Activated B cell treated with CpG ODN at 0.5 μM for 24 hours (primary cell): Measurements from ENCODE around the gene ZWILCH. TPM values are rescaled to one million over a fixed set of nuclear protein-coding genes. Genes with fewer than 3 reads are reported as not detected.

ENCODE experiments used
- ATAC-seq: fragments of 200-7000 bp; cut with Tn5 transposase; one replicate; pipeline ENCODE4 v1.10.0; 2021; ENCODE audit warnings: low read depth, mild to moderate bottlenecking, moderate library complexity
- CTCF ChIA-PET: fragments of 350-600 bp; sonication (Branson Sonifier 250); formaldehyde crosslinking; loops from one replicate; lab custom pipeline; 2021; ENCODE audit warnings: antibody characterized with exemption; lab: Charles Lee
- POLR2A ChIA-PET: fragments of 350-600 bp; sonication (Branson Sonifier 250); formaldehyde crosslinking; loops from one replicate; lab custom pipeline; 2021; ENCODE audit warnings: antibody characterized with exemption; lab: Charles Lee
- DNase-seq: peaks from one replicate; pipeline ENCODE4 v3.0.0; 2022
- H3K27ac Mint-ChIP-seq: one replicate; pipeline ENCODE4 v1.8.0; 2020; ENCODE audit warnings: mixed read lengths
- H3K27me3 Mint-ChIP-seq: one replicate; pipeline ENCODE4 v1.8.0; 2021; ENCODE audit warnings: mixed read lengths
- H3K36me3 Mint-ChIP-seq: one replicate; pipeline ENCODE4 v1.8.0; 2021; ENCODE audit warnings: low read depth, mixed read lengths
- H3K4me1 Mint-ChIP-seq: one replicate; pipeline ENCODE4 v1.8.0; 2021; ENCODE audit warnings: mixed read lengths
- H3K4me3 Mint-ChIP-seq: one replicate; pipeline ENCODE4 v1.8.0; 2020; ENCODE audit warnings: mild to moderate bottlenecking, mixed read lengths
- H3K9me3 Mint-ChIP-seq: one replicate; pipeline ENCODE4 v1.8.0; 2020; ENCODE audit warnings: mixed read lengths
- intact Hi-C: fragments of 100-400 bp; cut with micrococcal nuclease; formaldehyde crosslinking; loops from one replicate; pipeline ENCODE4 v1.15.1; 2024
- total RNA-seq: library from RNA; stranded (reverse); gene quantifications from 2 replicates; pipeline ENCODE4 v1.2.3, GENCODE V29; 2022
- TF ChIP-seq, protein P1 (sequence below): fragments of 200-600 bp; IDR thresholded peaks from one replicate; pipeline ENCODE4 v1.8.0; 2022; ENCODE audit warnings: antibody characterized with exemption, mild to moderate bottlenecking

ZWILCH gene
- total RNA-seq, 1 donor from 2014 or later, result 13.7 TPM

DNA sequence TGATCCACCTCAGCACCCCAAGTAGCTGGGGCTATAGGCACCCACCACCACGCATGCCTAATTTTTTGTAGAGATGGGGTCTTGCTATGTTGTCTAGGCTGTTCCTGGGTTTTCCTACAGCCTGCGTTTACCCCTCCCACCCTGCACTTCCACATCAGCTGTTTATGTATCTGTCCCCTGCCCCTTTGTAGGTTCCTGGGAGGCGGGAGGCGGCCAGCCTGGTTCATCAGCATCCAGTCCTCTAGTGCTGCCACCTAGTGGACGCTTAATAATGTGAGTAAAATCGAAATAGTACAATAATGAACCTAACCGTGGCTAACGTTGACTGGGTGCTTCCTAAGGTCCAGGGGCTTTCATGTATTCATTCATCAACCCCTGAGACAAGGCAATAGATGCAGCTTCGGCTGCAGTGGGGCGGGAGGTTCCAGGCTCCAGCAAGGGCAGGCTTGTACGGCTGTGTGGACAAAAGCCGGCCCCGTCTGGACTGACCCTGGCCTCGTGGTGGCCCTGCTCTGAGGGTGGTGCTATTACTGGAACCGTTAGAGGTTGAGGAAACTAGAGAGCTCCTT, 61.9 kb downstream of the ZWILCH start:
- peak; percentile 64 for ATAC-seq
- Mint-ChIP-seq H3K36me3 (no peaks in the 10 kb centered on the region), H3K27ac (no peak overlapping the region), H3K9me3 (no peaks in the 10 kb centered on the region), H3K4me3 (no peak overlapping the region), H3K27me3 (no peaks in the 10 kb centered on the region), H3K4me1 (peaks cover 5% of the 10 kb centered on the region)
- peak; percentile 21 for DNase-seq
- POLR2A ChIA-PET, result interaction anchor here (0.7 to 1.2 kb wide), 3 partner anchors 62 to 1587 kb away, joined by 3 to 5 read pairs (median 4); partner anchors contain the start of gene ZWILCH
- intact Hi-C loops, result loop anchor here (2.0 kb wide), 1 partner anchor 1248 kb away; no protein-coding TSS in a partner anchor
- TF ChIP-seq, protein P1, sequence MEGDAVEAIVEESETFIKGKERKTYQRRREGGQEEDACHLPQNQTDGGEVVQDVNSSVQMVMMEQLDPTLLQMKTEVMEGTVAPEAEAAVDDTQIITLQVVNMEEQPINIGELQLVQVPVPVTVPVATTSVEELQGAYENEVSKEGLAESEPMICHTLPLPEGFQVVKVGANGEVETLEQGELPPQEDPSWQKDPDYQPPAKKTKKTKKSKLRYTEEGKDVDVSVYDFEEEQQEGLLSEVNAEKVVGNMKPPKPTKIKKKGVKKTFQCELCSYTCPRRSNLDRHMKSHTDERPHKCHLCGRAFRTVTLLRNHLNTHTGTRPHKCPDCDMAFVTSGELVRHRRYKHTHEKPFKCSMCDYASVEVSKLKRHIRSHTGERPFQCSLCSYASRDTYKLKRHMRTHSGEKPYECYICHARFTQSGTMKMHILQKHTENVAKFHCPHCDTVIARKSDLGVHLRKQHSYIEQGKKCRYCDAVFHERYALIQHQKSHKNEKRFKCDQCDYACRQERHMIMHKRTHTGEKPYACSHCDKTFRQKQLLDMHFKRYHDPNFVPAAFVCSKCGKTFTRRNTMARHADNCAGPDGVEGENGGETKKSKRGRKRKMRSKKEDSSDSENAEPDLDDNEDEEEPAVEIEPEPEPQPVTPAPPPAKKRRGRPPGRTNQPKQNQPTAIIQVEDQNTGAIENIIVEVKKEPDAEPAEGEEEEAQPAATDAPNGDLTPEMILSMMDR, result no peak
- CTCF ChIA-PET, result interaction anchor here (0.8 to 2.0 kb wide), 2 partner anchors 181 to 316 kb away, joined by 3 to 7 read pairs; partner anchors contain the start of gene MAP2K1

DNA sequence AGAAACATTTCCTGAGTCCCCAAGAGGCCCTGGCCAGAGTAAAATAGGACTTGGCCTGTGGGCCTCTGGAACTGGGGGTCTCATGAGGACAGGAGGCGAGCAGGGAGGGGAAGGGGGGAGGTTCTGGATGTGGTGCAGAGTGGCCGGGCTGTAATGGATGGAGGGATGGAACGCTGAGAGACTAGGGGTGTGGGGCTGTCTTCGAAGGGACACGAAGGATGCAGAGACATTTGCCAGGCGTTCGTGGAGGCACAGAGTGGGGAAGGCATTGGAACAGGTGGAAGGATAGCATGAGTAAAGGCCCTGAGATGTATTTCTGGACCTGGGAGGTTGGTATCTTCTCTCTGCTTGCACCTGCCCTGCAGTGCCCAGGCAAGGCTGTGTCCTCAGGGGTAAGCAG, 62.8 kb downstream of the ZWILCH start:
- Mint-ChIP-seq H3K9me3 (no peaks in the 10 kb centered on the region), H3K27ac (no peak overlapping the region), H3K27me3 (no peaks in the 10 kb centered on the region), H3K36me3 (no peaks in the 10 kb centered on the region), H3K4me1 (peaks cover 5% of the 10 kb centered on the region), H3K4me3 (no peak overlapping the region)
- DNase-seq, result no peak
- ChIA-PET POLR2A (no interaction called here), CTCF (no interaction called here)
- intact Hi-C loops, result loop anchor here (2.0 kb wide), 1 partner anchor 1249 kb away; no protein-coding TSS in a partner anchor
- ATAC-seq, result no peak
- TF ChIP-seq, protein P1, result no peak

DNA sequence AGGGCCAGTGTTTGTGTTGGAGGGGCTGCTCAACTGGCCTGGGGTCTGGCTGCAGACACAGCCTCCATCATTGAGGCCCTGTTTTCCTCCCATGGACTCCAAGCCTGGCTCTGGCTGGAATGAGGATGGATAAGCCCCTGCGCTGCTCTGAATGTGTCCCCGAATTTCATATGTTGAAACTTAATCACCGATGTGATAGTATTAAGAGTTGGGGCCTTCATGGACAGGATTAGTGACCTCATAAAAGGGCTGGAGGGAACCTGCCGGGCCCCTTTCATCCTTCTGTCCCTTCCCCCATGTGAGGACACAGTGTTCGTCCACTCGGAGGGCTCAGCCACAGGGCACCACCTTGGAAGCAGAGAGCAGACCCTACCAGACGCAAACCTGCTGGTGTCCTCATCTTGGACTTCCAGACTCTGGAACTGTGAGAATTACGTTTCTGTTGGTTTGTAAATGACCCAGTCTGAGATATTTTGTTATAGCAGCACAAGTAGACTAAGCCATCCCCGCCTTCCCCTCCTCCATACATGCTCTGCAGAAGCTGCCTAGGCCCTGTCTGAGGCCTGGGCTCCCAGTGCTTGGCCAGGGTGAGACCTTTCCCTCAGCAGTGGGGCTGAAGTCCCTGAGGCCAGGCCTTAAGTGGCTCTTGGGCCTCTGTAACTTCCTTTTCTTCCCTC, 64.5 kb downstream of the ZWILCH start:
- ChIA-PET CTCF (no interaction called here), POLR2A (no interaction called here)
- Mint-ChIP-seq H3K9me3 (no peaks in the 10 kb centered on the region), H3K36me3 (no peaks in the 10 kb centered on the region), H3K27ac (no peak overlapping the region), H3K27me3 (no peaks in the 10 kb centered on the region), H3K4me3 (no peak overlapping the region), H3K4me1 (peaks cover 11% of the 10 kb centered on the region)
- intact Hi-C loops, result no loop called here
- TF ChIP-seq, protein P1, result no peak
- no peak for DNase-seq
- no peak for ATAC-seq

DNA sequence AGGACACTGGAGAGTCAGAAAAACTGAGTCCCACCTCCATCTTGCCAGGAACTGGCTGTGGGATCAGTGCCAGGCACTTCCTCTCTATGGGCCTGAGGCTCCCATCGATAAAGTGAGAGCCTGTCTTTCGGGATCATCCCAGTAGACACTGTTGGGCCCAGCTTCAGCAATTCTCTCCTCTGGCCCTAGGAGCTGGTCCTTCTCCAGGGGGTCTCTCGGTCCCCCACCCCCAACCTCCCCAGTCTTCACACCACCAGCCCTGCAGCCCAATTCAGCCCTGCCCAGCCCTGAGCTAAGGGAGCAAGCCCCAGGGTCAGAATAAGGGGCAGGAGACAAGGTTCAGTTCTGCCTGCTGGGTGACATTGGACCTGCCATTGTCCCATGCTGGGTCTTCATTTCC, 65.2 kb downstream of the ZWILCH start:
- TF ChIP-seq, protein P1, result no peak
- Mint-ChIP-seq H3K4me3 (no peak overlapping the region), H3K27ac (no peak overlapping the region), H3K36me3 (no peaks in the 10 kb centered on the region), H3K9me3 (no peaks in the 10 kb centered on the region), H3K4me1 (peaks cover 11% of the 10 kb centered on the region), H3K27me3 (no peaks in the 10 kb centered on the region)
- DNase-seq, result no peak
- no peak for ATAC-seq
- POLR2A ChIA-PET, result no interaction called here
- CTCF ChIA-PET, result no interaction called here
- intact Hi-C loops, result no loop called here

DNA sequence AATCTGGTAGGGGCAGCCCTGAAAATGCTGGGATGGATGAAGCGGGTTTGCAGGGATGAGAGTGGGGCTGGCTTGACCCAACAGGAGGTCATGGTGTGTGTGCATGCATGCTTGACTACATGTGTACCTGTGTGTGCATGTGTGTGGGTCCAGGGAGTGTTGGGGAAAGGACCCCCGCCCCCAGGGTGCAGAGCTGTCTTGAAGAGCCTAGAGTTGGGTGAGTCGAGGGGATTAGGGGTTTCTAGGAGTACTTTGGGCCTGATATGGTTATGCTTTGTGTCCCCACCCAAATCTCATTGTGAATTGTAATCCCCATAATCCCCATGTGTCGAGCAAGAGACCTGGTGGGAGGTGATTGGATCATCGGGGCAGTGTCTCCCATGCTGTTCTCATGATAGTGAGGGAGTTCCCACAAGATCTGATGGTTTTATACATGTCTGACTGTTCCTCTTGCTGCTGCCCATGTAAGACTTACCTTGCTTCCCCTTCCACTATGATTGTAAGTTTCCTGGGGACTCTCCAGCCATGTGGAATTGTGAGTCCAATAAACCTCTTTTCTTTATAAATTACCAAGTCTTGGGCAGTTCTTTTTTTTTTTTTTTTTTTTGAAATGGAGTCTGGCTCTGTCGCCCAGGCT, 65.8 kb downstream of the ZWILCH start:
- intact Hi-C loops, result no loop called here
- Mint-ChIP-seq H3K9me3 (no peaks in the 10 kb centered on the region), H3K36me3 (no peaks in the 10 kb centered on the region), H3K27ac (no peak overlapping the region), H3K27me3 (no peaks in the 10 kb centered on the region), H3K4me1 (peaks cover 11% of the 10 kb centered on the region), H3K4me3 (no peak overlapping the region)
- DNase-seq (no peak), ATAC-seq (no peak)
- POLR2A ChIA-PET, result interaction anchor here (0.7 kb wide), 1 partner anchor 348 kb away, joined by 12 read pairs; no protein-coding TSS in a partner anchor
- TF ChIP-seq, protein P1, result no peak
- CTCF ChIA-PET, result no interaction called here
